ENCODE data around the gene FAXDC2. TPM values are rescaled to one million over a fixed set of nuclear protein-coding genes. Genes with fewer than 3 reads are reported as not detected.

FAXDC2 gene
- total RNA-seq, 2 donors from 2014 or later: 43.9 to 70.5 TPM

DNA sequence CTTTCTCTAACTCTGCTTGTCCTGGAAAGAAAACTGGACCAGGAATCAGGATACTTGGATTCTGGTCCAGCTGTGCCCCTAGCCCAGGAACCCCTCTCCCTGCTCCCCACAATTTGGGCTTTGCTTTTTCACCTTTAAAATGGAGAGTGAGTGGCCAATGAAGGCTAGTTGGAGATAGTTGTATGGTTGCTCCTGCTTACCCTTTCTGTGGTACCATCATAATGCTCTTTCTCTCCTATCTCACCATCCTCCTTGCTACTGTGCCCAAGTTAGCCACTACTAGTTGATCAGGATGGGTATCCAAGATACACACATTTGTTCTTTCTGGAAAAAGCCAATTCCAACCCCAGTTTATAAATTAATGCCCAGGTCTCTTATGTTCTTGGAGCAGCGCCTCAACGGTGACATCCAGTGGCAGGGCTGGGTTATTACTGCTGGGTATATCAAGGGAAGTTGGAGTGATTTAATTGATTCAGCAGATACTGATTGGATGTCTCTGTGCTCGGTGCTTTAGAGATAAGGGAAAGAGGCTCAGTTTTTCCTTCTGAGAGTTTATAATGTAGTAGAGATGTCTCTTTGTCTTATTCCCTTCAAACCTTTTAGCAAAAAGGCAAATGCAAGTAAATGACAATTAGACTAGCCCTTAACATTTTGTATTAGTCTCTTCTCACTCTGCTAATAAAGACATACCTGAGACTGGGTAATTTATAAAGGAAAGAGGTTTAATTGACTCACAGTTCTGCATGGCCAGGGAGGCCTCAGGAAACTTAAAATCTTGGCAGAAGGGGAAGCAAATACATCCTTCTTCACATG, 38.5 kb downstream of the FAXDC2 start:
- H3K4me1 ChIP-seq (ENCODE audit: control insufficient read depth in 1 of 2, low read depth in 2 of 2): no peaks in the 10 kb centered on the region
- TF ChIP-seq, protein P1, sequence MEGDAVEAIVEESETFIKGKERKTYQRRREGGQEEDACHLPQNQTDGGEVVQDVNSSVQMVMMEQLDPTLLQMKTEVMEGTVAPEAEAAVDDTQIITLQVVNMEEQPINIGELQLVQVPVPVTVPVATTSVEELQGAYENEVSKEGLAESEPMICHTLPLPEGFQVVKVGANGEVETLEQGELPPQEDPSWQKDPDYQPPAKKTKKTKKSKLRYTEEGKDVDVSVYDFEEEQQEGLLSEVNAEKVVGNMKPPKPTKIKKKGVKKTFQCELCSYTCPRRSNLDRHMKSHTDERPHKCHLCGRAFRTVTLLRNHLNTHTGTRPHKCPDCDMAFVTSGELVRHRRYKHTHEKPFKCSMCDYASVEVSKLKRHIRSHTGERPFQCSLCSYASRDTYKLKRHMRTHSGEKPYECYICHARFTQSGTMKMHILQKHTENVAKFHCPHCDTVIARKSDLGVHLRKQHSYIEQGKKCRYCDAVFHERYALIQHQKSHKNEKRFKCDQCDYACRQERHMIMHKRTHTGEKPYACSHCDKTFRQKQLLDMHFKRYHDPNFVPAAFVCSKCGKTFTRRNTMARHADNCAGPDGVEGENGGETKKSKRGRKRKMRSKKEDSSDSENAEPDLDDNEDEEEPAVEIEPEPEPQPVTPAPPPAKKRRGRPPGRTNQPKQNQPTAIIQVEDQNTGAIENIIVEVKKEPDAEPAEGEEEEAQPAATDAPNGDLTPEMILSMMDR (IDR thresholded peaks at IDR 0.05): peak; percentile 82
- H3K4me3 ChIP-seq: no peak overlapping the region
- ATAC-seq (ENCODE audit: insufficient number of reproducible peaks, low FRiP score, low read depth) (no peak), DNase-seq (ENCODE audit: low spot score) (peak; percentile 15)
- no peaks in the 10 kb centered on the region for H3K9me3 ChIP-seq
- peaks cover 41% of the 10 kb centered on the region for H3K36me3 ChIP-seq
- H3K27ac ChIP-seq: no peak overlapping the region
- H3K27me3 ChIP-seq (replicated peaks; ENCODE audit: insufficient read depth): no peaks in the 10 kb centered on the region

DNA sequence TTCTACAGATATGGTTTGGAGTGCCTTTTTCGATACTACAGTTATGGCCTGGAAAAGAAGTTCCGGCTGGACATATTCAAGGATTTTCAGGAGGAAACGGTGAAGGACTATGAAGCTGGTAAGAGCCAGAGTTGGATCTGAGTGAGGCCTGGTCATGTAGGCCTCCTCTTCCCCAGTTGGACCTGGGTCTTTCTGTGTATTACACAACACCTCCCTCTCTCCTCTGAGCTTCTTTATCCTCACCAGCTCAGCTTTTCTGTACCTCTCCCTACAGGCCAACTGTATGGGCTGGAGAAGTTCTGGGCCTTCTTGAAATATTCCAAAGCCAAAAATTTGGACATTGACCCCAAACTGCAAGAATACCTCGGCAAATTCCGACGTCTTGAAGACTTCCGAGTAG, 39.2 kb downstream of the FAXDC2 start:
- Histone ChIP-seq H3K27ac (no peak overlapping the region), H3K36me3 (peaks cover 41% of the 10 kb centered on the region), H3K9me3 (no peaks in the 10 kb centered on the region)

DNA sequence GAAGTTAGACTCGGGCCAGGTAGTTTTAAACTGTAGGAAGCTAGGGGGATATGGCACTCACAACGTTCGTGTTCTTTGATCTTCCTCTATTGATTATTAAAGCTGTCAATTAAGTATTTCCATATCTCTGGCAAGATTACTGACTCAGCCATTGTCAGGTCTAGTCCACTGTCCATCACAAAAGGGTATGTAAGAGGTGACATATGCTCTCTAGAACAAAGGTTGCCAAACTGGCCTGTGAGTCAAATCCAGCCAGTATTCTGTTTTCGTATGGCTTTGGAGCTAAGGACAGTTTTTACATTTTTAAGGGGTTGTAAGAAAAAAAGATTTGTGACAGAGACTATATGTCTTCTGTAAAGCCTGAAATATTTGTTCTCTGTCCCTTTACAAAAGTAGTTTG, 44.2 kb downstream of the FAXDC2 start:
- Histone ChIP-seq H3K9me3 (no peaks in the 10 kb centered on the region), H3K27ac (no peak overlapping the region), H3K4me1 (ENCODE audit: control insufficient read depth in 1 of 2, low read depth in 2 of 2) (no peaks in the 10 kb centered on the region), H3K27me3 (replicated peaks; ENCODE audit: insufficient read depth) (no peaks in the 10 kb centered on the region), H3K36me3 (peaks cover 62% of the 10 kb centered on the region), H3K4me3 (no peak overlapping the region)
- ATAC-seq (ENCODE audit: insufficient number of reproducible peaks, low FRiP score, low read depth) (no peak), DNase-seq (ENCODE audit: low spot score) (no peak)
- TF ChIP-seq, protein P1 (IDR thresholded peaks at IDR 0.05): no peak

More for the DNA sequence above, 39.2 kb downstream of the FAXDC2 start:
- no peak for DNase-seq (ENCODE audit: low spot score)
- ATAC-seq (ENCODE audit: insufficient number of reproducible peaks, low FRiP score, low read depth): no peak
- no peaks in the 10 kb centered on the region for H3K27me3 ChIP-seq (replicated peaks; ENCODE audit: insufficient read depth)
- TF ChIP-seq, protein P1 (IDR thresholded peaks at IDR 0.05): no peak
- H3K4me1 ChIP-seq (ENCODE audit: control insufficient read depth in 1 of 2, low read depth in 2 of 2): no peaks in the 10 kb centered on the region
- H3K4me3 ChIP-seq: no peak overlapping the region

DNA sequence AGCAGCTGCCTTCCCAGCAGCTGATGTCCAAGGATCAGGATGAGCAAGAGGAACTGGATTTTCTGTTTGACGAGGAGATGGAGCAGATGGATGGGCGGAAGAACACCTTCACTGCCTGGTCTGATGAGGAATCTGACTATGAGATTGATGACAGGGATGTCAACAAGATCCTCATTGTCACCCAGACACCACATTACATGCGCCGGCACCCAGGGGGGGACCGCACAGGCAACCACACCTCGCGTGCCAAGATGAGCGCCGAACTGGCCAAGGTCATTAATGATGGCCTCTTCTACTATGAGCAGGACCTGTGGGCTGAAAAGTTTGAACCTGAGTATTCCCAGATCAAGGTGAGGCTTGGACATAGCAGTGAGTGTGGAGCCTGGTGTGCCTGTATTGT, 48.4 kb downstream of the FAXDC2 start:
- H3K4me1 ChIP-seq (ENCODE audit: control insufficient read depth in 1 of 2, low read depth in 2 of 2): peaks cover 0 to 10% of the 10 kb centered on the region in 2 donors
- H3K27ac ChIP-seq: no peak overlapping the region
- peaks cover 67% of the 10 kb centered on the region for H3K36me3 ChIP-seq
- H3K9me3 ChIP-seq: no peaks in the 10 kb centered on the region
- DNase-seq (ENCODE audit: low spot score): no peak
- H3K4me3 ChIP-seq: no peak overlapping the region
- H3K27me3 ChIP-seq (replicated peaks; ENCODE audit: insufficient read depth): no peaks in the 10 kb centered on the region
- TF ChIP-seq, protein P1 (IDR thresholded peaks at IDR 0.05): no peak
- ATAC-seq (ENCODE audit: insufficient number of reproducible peaks, low FRiP score, low read depth): no peak

DNA sequence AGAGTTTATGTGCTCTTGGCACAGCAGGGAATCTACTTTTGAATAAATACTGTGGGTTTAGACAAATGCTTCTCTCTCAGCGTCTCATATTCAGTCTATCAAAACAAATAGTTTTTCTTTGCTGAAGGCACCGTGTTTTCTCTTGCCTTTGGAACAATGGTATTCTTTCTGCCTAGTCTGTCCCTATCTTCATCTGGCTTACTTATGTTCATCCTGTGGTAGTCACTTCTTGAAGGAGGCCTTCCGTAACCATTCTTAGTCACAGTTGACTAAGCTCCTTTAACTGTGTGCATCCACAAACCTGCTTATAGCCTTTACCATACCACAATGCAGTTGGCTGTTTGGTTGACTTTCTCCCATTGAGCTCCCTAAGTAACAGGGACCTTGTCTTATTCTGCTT, 49.3 kb downstream of the FAXDC2 start:
- Histone ChIP-seq H3K27ac (no peak overlapping the region), H3K4me1 (ENCODE audit: control insufficient read depth in 1 of 2, low read depth in 2 of 2) (peaks cover 0 to 10% of the 10 kb centered on the region in 2 donors), H3K9me3 (no peaks in the 10 kb centered on the region), H3K4me3 (no peak overlapping the region), H3K36me3 (peaks cover 63% of the 10 kb centered on the region), H3K27me3 (replicated peaks; ENCODE audit: insufficient read depth) (no peaks in the 10 kb centered on the region)
- ATAC-seq (ENCODE audit: insufficient number of reproducible peaks, low FRiP score, low read depth) (no peak), DNase-seq (ENCODE audit: low spot score) (no peak)
- TF ChIP-seq, protein P1 (IDR thresholded peaks at IDR 0.05): no peak

Data from thoracic aorta (tissue), 2 donors.